Right ventricle myocardium superior (tissue), 1 donor: ENCODE data around the gene NIM1K. TPM values are rescaled to one million over a fixed set of nuclear protein-coding genes. Genes with fewer than 3 reads are reported as not detected.

Experiments used
- ATAC-seq: fragments of 200-7000 bp; cut with Tn5 transposase; one replicate; pipeline ENCODE4 v1.9.1; 2020; ENCODE audit warnings: mild to moderate bottlenecking; ENCODE audit not compliant: poor library complexity
- DNase-seq: peaks from one replicate; pipeline ENCODE4 v3.0.0-alpha.2; 2020
- intact Hi-C: fragments of 100-400 bp; cut with DNase I; formaldehyde crosslinking; loops from one replicate; pipeline ENCODE4 v1.11.2; 2022
- total RNA-seq: library from RNA; stranded (reverse); fragmentation: NEBNext Ultra II Directional; extraction: Animal tissue kit (Norgen Biotek cat#: 25700); gene quantifications from one replicate; pipeline ENCODE4 v1.2.1, GENCODE V29; 2021
- donor health status: DM: no; HTN: yes; CAD: no; lungs with severe emphysema.

NIM1K gene
- total RNA-seq, 1 donor from 2014 or later = 0.22 TPM

DNA sequence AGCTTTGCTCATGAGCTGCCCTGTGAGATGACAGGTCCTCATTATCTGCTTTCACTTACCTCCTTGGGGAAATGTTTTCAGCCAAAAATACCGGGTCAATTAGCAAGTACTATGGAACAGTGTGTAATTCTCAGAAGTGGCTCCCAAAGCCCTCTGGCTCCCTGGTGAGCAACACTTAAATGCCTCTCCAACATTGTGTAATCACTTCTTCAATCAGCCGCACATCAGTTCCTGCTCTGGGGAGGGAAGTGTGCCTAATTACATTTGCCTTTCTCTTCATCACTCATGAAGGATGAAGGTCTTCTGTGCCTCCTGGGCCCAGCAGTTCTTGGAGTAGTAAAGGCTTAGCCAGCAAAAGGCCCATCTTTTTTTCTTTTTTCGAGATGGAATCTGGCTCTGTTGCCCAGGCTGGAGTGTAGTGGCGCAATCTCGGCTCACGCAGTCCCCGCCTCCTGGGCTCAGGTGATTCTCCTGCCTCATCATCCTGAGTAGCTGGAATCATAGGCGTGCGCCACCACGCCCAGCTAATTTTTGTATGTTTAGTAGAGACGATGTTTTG is 23.1 kb downstream of the NIM1K start:
- intact Hi-C loops = no loop called here
- DNase-seq (no peak), ATAC-seq (no peak)

GRCh38 chr5:43216941-43217340 is 24.9 kb downstream of the NIM1K start:
- intact Hi-C loops = no loop called here
- DNase-seq (no peak), ATAC-seq (no peak)

GRCh38 chr5:43219120-43219519 is 27.1 kb downstream of the NIM1K start:
- no peak for DNase-seq
- intact Hi-C loops = no loop called here
- ATAC-seq = no peak

- no peak for DNase-seq
- intact Hi-C loops = no loop called here
- no peak for ATAC-seq
Measured at GRCh38 chr5:43221502-43221901, 29.5 kb downstream of the NIM1K start.

DNA sequence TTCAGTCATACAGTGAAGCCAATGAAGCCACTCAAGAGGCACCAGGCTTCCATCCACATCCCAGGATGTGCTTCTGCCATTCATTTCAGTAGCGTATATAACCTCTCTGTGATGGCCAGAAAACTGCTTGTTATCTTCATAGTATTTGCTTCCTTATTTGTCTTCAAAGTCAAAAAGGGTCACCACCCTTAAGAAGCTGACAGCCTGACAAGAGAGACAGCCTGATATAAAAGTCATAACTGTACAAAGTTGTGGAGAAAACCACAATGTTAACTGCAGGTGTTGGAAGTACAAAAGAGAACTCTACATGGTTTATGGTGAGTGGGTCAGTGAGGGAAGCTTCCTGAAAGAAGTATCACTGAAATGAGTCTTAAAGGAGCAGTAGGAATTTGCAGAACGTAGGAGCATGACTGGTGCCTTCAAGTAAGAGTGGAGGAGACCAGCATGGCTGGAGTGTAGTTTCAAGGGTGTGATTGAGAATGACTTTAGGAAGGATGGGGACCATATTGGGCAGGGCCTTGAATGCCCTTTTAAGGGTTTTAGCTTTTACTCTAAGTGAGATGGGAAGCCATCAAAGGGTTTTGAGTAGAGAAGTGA is 33.7 kb downstream of the NIM1K start:
- no peak for DNase-seq
- no peak for ATAC-seq
- intact Hi-C loops = no loop called here

- no peak for DNase-seq
- intact Hi-C loops = no loop called here
- ATAC-seq = no peak
Measured at GRCh38 chr5:43227655-43228054, 35.6 kb downstream of the NIM1K start.

- intact Hi-C loops = no loop called here
- ATAC-seq (no peak), DNase-seq (no peak)
Measured at GRCh38 chr5:43230707-43231106, 38.7 kb downstream of the NIM1K start.

GRCh38 chr5:43231977-43232376 is 40.0 kb downstream of the NIM1K start:
- ATAC-seq = peak; percentile 48
- DNase-seq = no peak
- intact Hi-C loops = no loop called here

DNA sequence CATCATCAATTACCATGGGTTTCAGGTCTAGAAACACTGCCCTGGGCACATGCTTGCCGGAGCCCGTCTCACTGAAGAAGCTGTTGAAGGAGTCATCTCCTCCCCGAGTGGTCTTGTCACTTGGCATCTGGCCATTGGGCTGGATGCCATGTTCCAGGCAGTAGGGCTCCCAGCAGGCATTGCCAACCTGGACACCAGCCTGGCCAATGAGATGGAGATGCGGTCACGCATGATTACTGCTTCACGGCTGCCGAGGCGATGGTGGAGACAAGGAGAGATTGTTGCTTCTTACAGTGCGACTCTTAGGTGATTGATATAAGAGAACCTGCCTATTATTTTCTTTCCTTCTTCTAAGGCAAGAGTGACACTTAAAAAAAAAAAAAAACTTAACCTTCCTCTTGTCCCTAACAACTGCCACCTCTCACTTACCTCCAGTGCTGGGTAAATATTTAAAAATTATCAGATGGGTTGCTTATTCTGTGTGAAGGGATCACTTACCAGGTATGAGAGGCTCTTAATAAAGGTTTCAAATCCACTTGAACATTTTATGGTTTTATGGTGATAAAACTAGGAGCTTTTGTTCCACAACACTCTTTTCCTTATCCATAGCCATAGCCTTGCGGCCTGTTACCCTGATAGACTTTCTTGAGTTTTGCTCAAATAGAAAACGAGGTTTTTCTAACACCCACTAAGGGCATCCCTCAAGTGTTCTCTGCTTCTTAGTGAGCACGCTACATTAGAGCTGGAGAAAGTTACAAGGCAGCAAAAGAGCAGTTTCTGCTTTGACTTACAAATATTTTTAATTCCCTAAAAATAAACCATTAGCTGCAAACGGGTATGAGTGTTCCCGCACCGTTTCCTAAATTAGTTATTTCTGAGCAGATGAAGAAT is 41.2 kb downstream of the NIM1K start:
- ATAC-seq = no peak
- DNase-seq = no peak
- intact Hi-C loops = no loop called here

DNA sequence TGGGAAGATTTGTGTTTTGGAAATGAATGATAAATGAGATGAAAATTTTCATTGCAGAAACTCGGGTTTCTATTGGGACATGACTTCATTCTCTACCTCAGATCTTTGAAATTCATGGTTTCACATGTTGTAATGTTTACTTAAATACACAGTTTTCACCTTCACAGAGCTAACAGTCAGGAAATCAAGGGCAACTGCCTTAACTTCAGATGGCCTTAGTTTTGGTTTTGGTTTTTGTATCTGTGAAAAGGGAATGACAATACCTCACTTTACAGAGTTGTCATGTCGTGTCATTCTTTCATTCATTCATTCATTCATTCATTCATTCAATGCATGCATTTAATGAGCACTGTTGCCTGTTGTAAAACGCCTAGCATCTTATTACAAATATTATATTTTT is 41.9 kb downstream of the NIM1K start:
- DNase-seq (no peak), ATAC-seq (no peak)
- intact Hi-C loops = no loop called here

DNA sequence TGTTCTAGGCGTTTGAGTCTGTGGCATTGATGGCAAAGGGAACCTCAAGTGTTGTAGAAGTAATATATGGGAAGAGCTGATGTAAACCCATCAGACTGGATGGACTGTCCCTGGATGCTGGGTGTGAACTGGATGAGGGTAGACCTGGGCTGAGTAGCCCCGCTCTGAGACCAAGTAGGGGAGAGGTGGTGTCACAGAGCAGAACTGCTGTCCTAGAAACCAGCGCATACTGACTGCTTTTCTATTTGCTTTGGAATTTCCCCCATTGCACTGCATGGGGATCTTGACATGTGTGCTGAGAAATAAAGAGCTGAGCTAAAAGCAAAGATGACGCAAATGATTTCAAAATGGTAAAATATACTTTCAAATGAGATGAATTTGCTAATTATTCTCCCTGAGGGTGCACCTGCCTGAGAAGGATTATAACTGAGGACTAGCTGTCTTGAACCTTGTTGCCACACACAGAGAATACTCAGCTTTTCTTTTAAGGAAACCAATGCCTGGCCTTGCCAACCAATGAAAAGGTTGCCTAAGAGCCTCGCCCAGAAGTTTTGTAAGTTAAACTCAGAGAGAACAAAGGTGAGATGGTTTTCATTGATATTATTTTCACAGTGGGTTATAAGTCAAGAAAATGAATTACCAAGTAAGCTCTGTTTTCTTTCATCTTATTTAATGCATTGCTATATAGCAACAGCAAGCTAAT is 44.8 kb downstream of the NIM1K start:
- intact Hi-C loops = no loop called here
- no peak for DNase-seq
- ATAC-seq = no peak

- ATAC-seq (no peak), DNase-seq (no peak)
- intact Hi-C loops = no loop called here
Measured at GRCh38 chr5:43242196-43242595, 50.2 kb downstream of the NIM1K start.

GRCh38 chr5:43243270-43243669 is 51.2 kb downstream of the NIM1K start:
- intact Hi-C loops = no loop called here
- DNase-seq = no peak
- ATAC-seq = no peak

DNA sequence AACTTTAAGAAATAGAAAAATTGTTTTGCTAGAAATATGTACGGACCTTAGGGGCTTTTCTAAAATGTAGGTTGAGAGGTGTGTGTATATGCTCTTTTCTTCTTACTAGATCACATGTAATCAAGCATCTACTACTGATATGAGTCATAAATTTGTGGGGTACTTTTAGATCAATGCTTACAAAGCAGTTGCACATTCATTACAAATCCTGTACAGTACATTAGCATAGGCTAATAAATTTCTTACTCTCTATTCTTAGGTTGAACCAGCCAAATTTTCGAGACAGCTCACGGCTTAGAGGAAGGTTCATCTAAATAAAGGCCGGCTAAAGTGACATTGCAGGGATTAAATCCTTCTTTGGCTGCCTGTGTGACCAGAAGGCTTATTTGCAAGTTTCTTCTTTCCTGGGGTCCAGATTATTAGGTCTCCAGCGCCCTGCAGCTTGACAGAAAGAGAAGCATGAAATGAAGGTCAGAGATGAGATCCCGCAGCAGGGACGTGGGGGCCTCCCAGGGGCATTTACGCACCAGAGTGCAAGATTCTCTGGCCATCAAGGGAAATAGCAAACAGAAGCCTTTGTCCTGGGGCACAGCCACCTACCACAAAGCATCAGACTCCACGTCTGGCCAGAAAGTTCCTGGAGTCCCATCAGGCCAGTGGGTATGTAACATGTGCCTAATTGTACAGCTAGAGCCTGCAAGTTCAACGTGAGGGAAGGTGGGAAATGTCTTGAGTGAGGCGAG is 53.0 kb downstream of the NIM1K start:
- intact Hi-C loops = no loop called here
- DNase-seq = no peak
- ATAC-seq = no peak

DNA sequence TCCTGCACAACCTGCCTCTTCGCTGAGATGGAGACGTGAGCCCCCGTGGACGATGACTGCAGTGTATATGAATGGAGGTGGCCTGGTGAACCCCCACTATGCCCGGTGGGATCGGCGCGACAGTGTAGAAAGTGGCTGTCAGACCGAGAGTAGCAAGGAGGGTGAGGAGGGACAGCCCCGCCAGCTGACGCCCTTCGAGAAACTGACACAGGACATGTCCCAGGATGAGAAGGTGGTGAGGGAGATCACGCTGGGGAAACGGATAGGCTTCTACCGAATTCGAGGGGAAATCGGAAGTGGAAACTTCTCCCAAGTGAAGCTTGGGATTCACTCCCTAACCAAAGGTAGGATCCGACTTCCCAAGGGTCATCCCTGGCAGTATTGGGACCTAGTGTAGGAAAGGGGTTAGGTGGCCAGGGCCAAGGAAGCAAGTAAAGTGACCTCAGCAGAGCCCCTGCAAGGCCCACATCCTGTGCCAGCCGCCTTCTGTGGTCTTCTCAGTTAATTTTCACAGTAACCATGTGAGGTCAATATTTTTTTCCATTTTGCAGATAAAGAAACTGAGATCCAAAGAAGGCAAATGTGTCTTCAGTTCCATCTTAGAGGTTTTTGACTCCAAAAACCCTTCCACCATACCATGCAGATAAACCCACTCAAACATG is 53.8 kb downstream of the NIM1K start:
- DNase-seq (no peak), ATAC-seq (no peak)
- intact Hi-C loops = no loop called here

DNA sequence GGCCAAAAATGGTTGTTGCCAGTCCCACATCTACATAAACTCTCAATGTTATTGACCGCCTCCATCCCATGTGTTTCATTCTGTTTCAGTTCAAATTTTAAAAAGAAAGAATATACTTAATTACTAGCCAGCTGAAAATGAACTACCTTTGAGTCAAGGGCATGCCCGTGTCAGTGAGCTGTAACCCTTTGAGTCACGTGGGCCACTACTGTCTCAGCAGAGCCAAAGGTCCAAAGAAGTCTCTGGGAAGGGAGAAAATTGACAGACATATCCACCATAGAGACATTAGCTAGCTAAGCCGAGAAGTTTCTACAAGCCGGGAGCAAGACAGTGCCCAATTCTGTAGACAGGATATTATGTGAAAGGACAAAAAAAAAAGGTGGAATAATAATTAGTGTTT is 59.7 kb downstream of the NIM1K start:
- ATAC-seq = no peak
- intact Hi-C loops = no loop called here
- no peak for DNase-seq

- intact Hi-C loops = no loop called here
- no peak for ATAC-seq
- DNase-seq = no peak
Measured at GRCh38 chr5:43255704-43256103, 63.7 kb downstream of the NIM1K start.

DNA sequence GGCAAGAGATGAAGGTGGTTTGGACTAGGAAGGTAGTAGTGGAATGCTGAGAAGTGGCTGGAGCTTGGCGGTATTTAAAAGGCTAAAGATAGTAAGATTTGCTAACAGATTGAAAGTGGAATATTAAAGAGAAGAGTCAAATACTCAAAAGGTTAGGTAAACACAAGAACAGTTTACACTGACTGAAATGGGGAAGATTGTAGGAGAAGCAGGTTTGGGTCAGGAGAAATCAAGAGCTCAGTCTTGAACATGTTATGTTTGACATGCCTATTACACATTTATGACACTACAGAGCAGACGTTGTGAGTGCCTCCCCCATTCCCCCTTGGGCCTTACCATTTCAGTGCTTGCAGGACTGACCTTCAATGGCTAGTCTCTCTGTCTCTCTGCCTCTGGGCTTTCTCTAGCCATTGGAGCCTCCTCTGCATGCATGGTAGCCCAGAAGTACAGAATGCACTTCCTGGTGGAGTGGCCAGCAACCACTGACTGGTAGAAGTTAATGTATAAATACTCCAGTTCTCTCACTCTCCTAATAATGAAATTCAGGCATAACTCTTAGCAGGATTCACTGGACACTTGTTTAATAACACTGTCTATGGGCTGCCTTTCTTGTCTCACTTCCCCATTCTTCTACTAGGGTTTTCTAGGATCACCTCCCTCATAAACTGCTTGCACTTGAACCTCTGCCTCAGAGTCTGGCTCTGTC is 64.4 kb downstream of the NIM1K start:
- intact Hi-C loops = no loop called here
- DNase-seq = no peak
- ATAC-seq = no peak
